H1 (cell line): ENCODE results near the gene ZNF598. TPM values are rescaled to one million over a fixed set of nuclear protein-coding genes. Genes with fewer than 3 reads are reported as not detected.

Experiments
- KDM1A ChIP-seq: fragments of 200-600, 300-600 bp; sonication (generic); IDR thresholded peaks from 2 replicates; pipeline ENCODE4 v1.7.1; 2016; ENCODE audit warnings: mild to moderate bottlenecking, low read length, borderline replicate concordance
- MAFK ChIP-seq: IDR thresholded peaks from 2 replicates; pipeline ENCODE4 v1.6.1; 2012; ENCODE audit warnings: low read depth, mild to moderate bottlenecking, improper control_type of control experiment, low read length
- polyA plus RNA-seq, 7 experiments: library from polyadenylated mRNA; depleted of rRNA in 3 of 7; stranded (reverse) in 5 of 7; unstranded in 2 of 7; fragments of >200 nt in 5 of 7; fragments of 200-250 nt in 2 of 7; gene quantifications; 1 replicate in 5 of 7; 2 replicates in 1 of 7; 4 replicates in 1 of 7; pipeline versions ENCODE4 v1.2.1 to v1.2.3, GENCODE V29; 2011 to 2013; ENCODE audit warnings: missing spikeins in 2 of 7, mixed read lengths in 2 of 7
- total RNA-seq: library from RNA; stranded (reverse); fragmentation: NEBNext Ultra II Directional; extraction: Animal tissue kit (Norgen Biotek cat#: 25700); gene quantifications from 2 replicates; pipeline ENCODE4 v1.2.1, GENCODE V29; 2021

ZNF598 gene
- total and polyA plus RNA-seq, 2 of the 8 experiments (the other 6 are each of a cell fraction or from before 2014, with no cell fraction given) = 29.3 to 47.6 TPM

- TF ChIP-seq MAFK = no peak
- no peak for TF ChIP-seq KDM1A
Observed at GRCh38 chr16:1950047-1950446, 59.6 kb downstream of the ZNF598 start (continued).
